Peyer's patch (tissue), 4 donors: ENCODE data around the gene HELZ2. TPM values are rescaled to one million over a fixed set of nuclear protein-coding genes. Genes with fewer than 3 reads are reported as not detected.
A peak's percentile ranks its signal among the peaks of the same experiment; 100 is the strongest.

ENCODE experiments used
- DNase-seq, 3 donors: peaks; one replicate each; pipeline ENCODE4 v3.0.0-alpha.2; 2017 to 2019
- H3K27ac ChIP-seq, 4 donors: fragments of 200-600 bp; sonication (generic); one replicate each; pipeline ENCODE4 v1.5.1; 2016 to 2019
- H3K27me3 ChIP-seq, 2 donors: fragments of 200-600 bp; sonication (generic); one replicate each; pipeline ENCODE4 v1.5.1; 2019
- H3K36me3 ChIP-seq, 3 donors: fragments of 200-600 bp; sonication (generic); one replicate each; pipeline ENCODE4 v1.5.1; 2016 to 2019
- H3K4me1 ChIP-seq, 4 donors: fragments of 200-600 bp; sonication (generic); one replicate each; pipeline ENCODE4 v1.5.1; 2016 to 2019
- H3K4me3 ChIP-seq, 4 donors: fragments of 200-600 bp; sonication (generic); 1 replicate in 3 of 4; 2 replicates in 1 of 4; pipeline ENCODE4 v1.5.1; 2016 to 2019; ENCODE audit warnings: mild to moderate bottlenecking in 1 of 4
- H3K9me3 ChIP-seq, 4 donors: fragments of 200-600 bp; sonication (generic); one replicate each; pipeline ENCODE4 v1.5.1; 2016 to 2019; ENCODE audit warnings: mild to moderate bottlenecking in 1 of 4
- POLR2A ChIP-seq, 2 donors: fragments of 450-650 bp; IDR thresholded peaks; one replicate each; pipeline ENCODE4 v1.5.1; 2017; ENCODE audit warnings: antibody characterized with exemption in 2 of 2, mild to moderate bottlenecking in 2 of 2, moderate library complexity in 2 of 2
- total RNA-seq, 4 donors: library from RNA; depleted of rRNA; stranded (reverse); fragments of >200 nt; gene quantifications; one replicate each; pipeline ENCODE4 v1.1.0, GENCODE V29; 2016
- TF ChIP-seq, protein P1 (sequence below), 6 experiments: fragments of 450-650 bp in 4 of 6; fragments of 200-600 bp in 2 of 6; sonication (generic) in 1 of 6; IDR thresholded peaks; one replicate each; pipeline ENCODE4 v1.5.1; 2017 to 2019; ENCODE audit warnings: antibody characterized with exemption in 6 of 6, mild to moderate bottlenecking in 3 of 6, moderate library complexity in 1 of 6

HELZ2 gene
- total RNA-seq, 4 donors from 2014 or later: 32.2 to 42.0 (median 38.4) TPM

DNA sequence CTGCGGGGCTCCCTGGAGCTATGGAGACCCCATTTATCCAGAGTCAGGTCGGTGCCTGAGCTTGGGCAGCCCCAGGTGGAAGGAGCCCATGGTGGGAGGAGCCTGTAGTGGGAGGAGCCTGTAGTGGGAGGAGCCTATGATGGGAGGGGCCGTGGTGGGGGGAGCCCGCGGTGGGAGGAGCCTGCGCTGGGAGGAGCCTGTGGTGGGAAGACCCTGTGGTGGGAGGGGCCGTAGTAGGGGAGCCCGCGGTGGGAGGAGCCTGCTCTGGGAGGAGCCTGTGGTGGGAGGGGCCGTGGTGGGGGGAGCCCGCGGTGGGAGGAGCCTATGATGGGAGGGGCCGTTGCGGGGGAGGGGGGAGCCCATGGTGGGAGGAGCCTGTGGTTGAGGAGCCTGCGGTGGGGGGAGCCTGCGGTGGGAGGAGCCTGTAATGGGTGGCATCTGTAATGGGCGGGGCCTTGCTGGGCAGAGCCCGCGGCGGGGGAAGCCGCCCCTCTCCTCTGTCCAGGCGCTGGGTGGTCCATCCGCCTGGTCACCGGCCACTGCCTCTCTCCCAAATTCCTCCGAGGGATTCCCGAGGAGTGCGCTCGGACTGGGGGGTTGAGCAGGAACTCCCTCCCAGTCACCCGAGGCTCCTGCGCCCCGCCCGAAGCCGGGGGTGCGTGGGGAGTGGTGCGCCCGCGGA is 20.6 kb downstream of the HELZ2 start:
- H3K9me3 ChIP-seq: no peaks in the 10 kb centered on the region
- H3K27me3 ChIP-seq: peaks cover 0 to 4% of the 10 kb centered on the region in 2 donors
- DNase-seq: peak; percentile 80 to 90 (median 85)
- TF ChIP-seq, protein P1, sequence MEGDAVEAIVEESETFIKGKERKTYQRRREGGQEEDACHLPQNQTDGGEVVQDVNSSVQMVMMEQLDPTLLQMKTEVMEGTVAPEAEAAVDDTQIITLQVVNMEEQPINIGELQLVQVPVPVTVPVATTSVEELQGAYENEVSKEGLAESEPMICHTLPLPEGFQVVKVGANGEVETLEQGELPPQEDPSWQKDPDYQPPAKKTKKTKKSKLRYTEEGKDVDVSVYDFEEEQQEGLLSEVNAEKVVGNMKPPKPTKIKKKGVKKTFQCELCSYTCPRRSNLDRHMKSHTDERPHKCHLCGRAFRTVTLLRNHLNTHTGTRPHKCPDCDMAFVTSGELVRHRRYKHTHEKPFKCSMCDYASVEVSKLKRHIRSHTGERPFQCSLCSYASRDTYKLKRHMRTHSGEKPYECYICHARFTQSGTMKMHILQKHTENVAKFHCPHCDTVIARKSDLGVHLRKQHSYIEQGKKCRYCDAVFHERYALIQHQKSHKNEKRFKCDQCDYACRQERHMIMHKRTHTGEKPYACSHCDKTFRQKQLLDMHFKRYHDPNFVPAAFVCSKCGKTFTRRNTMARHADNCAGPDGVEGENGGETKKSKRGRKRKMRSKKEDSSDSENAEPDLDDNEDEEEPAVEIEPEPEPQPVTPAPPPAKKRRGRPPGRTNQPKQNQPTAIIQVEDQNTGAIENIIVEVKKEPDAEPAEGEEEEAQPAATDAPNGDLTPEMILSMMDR (IDR thresholded peaks at IDR 0.05): no peak
- no peak for TF ChIP-seq POLR2A (IDR thresholded peaks at IDR 0.05)
- peak overlapping the region in 2 of 4 donors; percentile 61 to 71 for H3K27ac ChIP-seq
- peaks cover 0 to 27% (median 15%) of the 10 kb centered on the region in 4 donors for H3K4me1 ChIP-seq
- H3K36me3 ChIP-seq: no peaks in the 10 kb centered on the region
- peak overlapping the region; percentile 44 to 60 (median 54) for H3K4me3 ChIP-seq

DNA sequence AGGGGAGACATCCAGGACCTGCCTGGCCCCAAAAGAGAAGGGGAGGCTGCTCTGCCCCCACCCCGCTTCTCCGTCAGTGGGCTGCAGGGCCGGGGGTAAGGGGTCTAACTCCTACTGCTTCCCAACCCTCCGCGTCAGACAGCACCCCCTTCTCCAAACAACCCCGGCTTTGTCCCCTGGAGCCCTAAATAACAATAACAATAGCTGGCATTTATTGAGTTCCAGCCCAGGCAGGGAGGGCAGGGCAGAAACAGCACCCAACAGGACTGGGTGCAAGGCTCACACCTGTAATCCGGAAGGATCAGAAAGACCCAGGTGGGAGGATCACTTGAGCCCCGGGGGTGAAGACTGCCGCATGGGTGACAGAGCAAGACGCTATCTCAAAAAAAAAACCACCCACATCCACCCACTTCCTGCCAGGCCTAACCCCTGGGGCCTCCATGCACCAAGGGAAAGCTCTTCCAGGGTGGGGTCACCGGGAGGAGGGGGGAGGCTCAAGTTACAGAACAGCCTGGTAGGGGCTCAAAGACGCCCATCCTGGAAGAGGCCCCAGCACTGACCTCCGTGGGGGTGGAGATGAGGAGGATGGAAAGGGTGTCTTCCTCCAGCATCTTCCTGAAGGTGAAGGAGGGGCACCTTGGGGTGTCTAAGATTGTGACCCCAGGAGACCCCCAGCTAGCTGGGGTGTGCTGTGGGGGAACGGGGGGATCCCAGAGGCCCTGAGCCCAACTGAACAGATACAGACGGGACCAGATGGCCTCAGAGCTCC is 21.4 kb downstream of the HELZ2 start:
- Histone ChIP-seq H3K9me3 (no peaks in the 10 kb centered on the region), H3K4me3 (no peak overlapping the region), H3K36me3 (no peaks in the 10 kb centered on the region), H3K4me1 (peaks cover 0 to 34% (median 15%) of the 10 kb centered on the region in 4 donors), H3K27ac (peak overlapping the region in 1 of 4 donors; percentile 71), H3K27me3 (peaks cover 0 to 5% of the 10 kb centered on the region in 2 donors)
- TF ChIP-seq, protein P1 (IDR thresholded peaks at IDR 0.05): no peak
- no peak for TF ChIP-seq POLR2A (IDR thresholded peaks at IDR 0.05)
- peak in 2 of 3 donors; percentile 67 to 73 for DNase-seq

GRCh38 chr20:63551068-63551467 is 23.0 kb downstream of the HELZ2 start:
- DNase-seq: no peak
- H3K4me1 ChIP-seq: peaks cover 0 to 46% (median 15%) of the 10 kb centered on the region in 4 donors
- peaks cover 0 to 5% of the 10 kb centered on the region in 2 donors for H3K27me3 ChIP-seq
- H3K9me3 ChIP-seq: no peaks in the 10 kb centered on the region
- H3K36me3 ChIP-seq: no peaks in the 10 kb centered on the region
- no peak overlapping the region for H3K27ac ChIP-seq
- no peak for TF ChIP-seq POLR2A (IDR thresholded peaks at IDR 0.05)
- TF ChIP-seq, protein P1 (IDR thresholded peaks at IDR 0.05): no peak
- H3K4me3 ChIP-seq: no peak overlapping the region

DNA sequence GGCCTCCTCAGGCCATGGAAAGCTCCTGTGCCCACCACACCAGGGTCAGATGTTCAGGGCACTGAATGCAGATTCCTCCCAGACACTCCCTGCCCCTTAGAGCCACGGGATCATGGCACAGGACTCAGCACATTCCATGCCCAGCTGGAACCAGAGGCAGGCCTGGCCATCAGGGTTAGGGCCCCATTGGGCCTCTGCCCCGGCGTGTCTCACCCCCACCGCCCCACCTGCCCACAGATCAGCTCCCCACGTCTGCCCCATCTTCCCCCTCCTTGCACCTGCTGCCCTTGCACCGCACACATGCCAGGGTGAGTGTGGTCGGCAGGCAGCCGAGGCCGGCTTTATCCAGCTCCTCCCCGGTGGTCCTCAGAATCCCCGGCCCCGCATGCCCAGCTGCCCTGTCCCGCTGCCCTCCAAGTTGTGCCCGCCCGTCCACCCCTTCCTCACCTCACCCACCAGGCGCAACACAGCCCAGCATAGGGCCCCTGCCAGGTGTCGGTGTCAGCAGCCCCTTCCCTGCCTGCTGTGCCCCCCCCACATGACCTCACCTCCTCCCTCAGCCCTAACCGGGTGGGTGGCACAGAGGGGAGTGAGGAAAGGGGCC is 24.3 kb downstream of the HELZ2 start:
- TF ChIP-seq POLR2A (IDR thresholded peaks at IDR 0.05): no peak
- TF ChIP-seq, protein P1 (IDR thresholded peaks at IDR 0.05): no peak
- no peak overlapping the region for H3K27ac ChIP-seq
- peaks cover 0 to 5% of the 10 kb centered on the region in 2 donors for H3K27me3 ChIP-seq
- no peaks in the 10 kb centered on the region for H3K9me3 ChIP-seq
- peaks cover 0 to 47% (median 21%) of the 10 kb centered on the region in 4 donors for H3K4me1 ChIP-seq
- no peak overlapping the region for H3K4me3 ChIP-seq
- no peaks in the 10 kb centered on the region for H3K36me3 ChIP-seq
- DNase-seq: no peak

- no peak overlapping the region for H3K4me3 ChIP-seq
- DNase-seq: no peak
- H3K27me3 ChIP-seq: peaks cover 0 to 5% of the 10 kb centered on the region in 2 donors
- peaks cover 0 to 41% (median 18%) of the 10 kb centered on the region in 4 donors for H3K4me1 ChIP-seq
- TF ChIP-seq, protein P1 (IDR thresholded peaks at IDR 0.05): no peak
- no peak for TF ChIP-seq POLR2A (IDR thresholded peaks at IDR 0.05)
- H3K36me3 ChIP-seq: no peaks in the 10 kb centered on the region
- no peaks in the 10 kb centered on the region for H3K9me3 ChIP-seq
- H3K27ac ChIP-seq: no peak overlapping the region
These were observed 25.0 kb downstream of the HELZ2 start for GRCh38 chr20:63549019-63549418.
